Smooth muscle cell (in vitro differentiated cells): ENCODE data around the gene SPSB1. TPM values are rescaled to one million over a fixed set of nuclear protein-coding genes. Genes with fewer than 3 reads are reported as not detected.
A peak's percentile ranks its signal among the peaks of the same experiment; 100 is the strongest.

Experiments used
- DNase-seq: peaks from one replicate; lab custom pipeline; 2025; ENCODE audit not compliant: unreplicated experiment; lab: John Stamatoyannopoulos, UW
- H2AFZ ChIP-seq: fragments of 200-600 bp; sonication (generic); 2 replicates; pipeline ENCODE4 v1.6.0; 2016; ENCODE audit warnings: antibody characterized with exemption, low read depth, mild to moderate bottlenecking
- H3F3A ChIP-seq: fragments of 200-600 bp; sonication (generic); 2 replicates; pipeline ENCODE4 v1.6.0; 2017; ENCODE audit warnings: antibody characterized with exemption, low read depth
- H3K27ac ChIP-seq: fragments of 200-600 bp; sonication (generic); 2 replicates; pipeline ENCODE4 v1.5.1; 2016; ENCODE audit warnings: low read depth, mild to moderate bottlenecking
- H3K27me3 ChIP-seq: fragments of 200-600 bp; sonication (generic); 2 replicates; pipeline ENCODE4 v1.6.1; 2016; ENCODE audit warnings: low read depth, mild to moderate bottlenecking
- H3K36me3 ChIP-seq: fragments of 200-600 bp; sonication (generic); 2 replicates; pipeline ENCODE4 v1.5.1; 2016; ENCODE audit warnings: low read depth
- H3K4me1 ChIP-seq: fragments of 200-600 bp; sonication (generic); 2 replicates; pipeline ENCODE4 v1.5.1; 2016; ENCODE audit warnings: low read depth
- H3K4me2 ChIP-seq: fragments of 200-600 bp; sonication (generic); 2 replicates; pipeline ENCODE4 v1.6.0; 2016; ENCODE audit warnings: mild to moderate bottlenecking
- H3K4me3 ChIP-seq: fragments of 200-600 bp; sonication (generic); 2 replicates; pipeline ENCODE4 v1.5.1; 2016; ENCODE audit warnings: mild to moderate bottlenecking
- H3K79me2 ChIP-seq: fragments of 200-600 bp; sonication (generic); 2 replicates; pipeline ENCODE4 v1.6.0; 2016; ENCODE audit warnings: low read depth, mild to moderate bottlenecking
- H3K9ac ChIP-seq: fragments of 200-600 bp; sonication (generic); 2 replicates; pipeline ENCODE4 v1.6.0; 2016; ENCODE audit warnings: low read depth
- H3K9me3 ChIP-seq: fragments of 200-600 bp; sonication (generic); replicated peaks from 2 replicates; pipeline ENCODE4 v1.5.1; 2016; ENCODE audit warnings: low read depth
- H4K20me1 ChIP-seq: fragments of 200-600 bp; sonication (generic); 2 replicates; pipeline ENCODE4 v1.6.0; 2016; ENCODE audit warnings: low read depth
- CTCF ChIP-seq: fragments of 200-600 bp; sonication (generic); IDR thresholded peaks from 2 replicates; pipeline ENCODE4 v1.5.1; 2017; ENCODE audit warnings: borderline replicate concordance, mild to moderate bottlenecking, antibody characterized with exemption; ENCODE audit not compliant: insufficient read depth, poor library complexity, severe bottlenecking
- WGBS: methylation state at CpG from one replicate; pipeline ENCODE4 v1.1.7; 2016; ENCODE audit warnings: low lambda C conversion rate; 5-methylcytosine and 5-hydroxymethylcytosine counted together
- polyA plus RNA-seq: library from polyadenylated mRNA; unstranded; fragments of >200 nt; fragmentation: Nextera tagmentation; extraction: Ambion mirVana; gene quantifications from 2 replicates; pipeline ENCODE4 v1.2.1, GENCODE V29; 2016
- total RNA-seq: library from RNA; depleted of rRNA; stranded (reverse); fragments of >200 nt; gene quantifications from 2 replicates; pipeline ENCODE4 v1.2.3, GENCODE V29; 2014

Gene SPSB1
- total and polyA plus RNA-seq, 2 experiments from 2014 or later, result 27.6 to 37.0 TPM

GRCh38 chr1:9275567-9276034 lies 17.1 kb upstream of the SPSB1 start:
- DNase-seq, result no peak
- no peaks in the 10 kb centered on the region for H3K9me3 ChIP-seq
- H3K36me3 ChIP-seq, result no peaks in the 10 kb centered on the region
- 27% methylated on average over 12 of the region's 12 CpGs for WGBS
- H3K27ac ChIP-seq, result peak overlapping the region; percentile 39
- no peaks in the 10 kb centered on the region for H3K27me3 ChIP-seq
- H2AFZ ChIP-seq, result no peak overlapping the region
- H3K4me3 ChIP-seq, result no peak overlapping the region
- H3K79me2 ChIP-seq, result no peaks in the 10 kb centered on the region
- H4K20me1 ChIP-seq, result no peaks in the 10 kb centered on the region
- H3F3A ChIP-seq, result no peaks in the 10 kb centered on the region
- no peak for TF ChIP-seq CTCF
- peaks cover 26% of the 10 kb centered on the region for H3K4me1 ChIP-seq
- no peak overlapping the region for H3K9ac ChIP-seq
- peak overlapping the region; percentile 61 for H3K4me2 ChIP-seq

GRCh38 chr1:9278116-9278515 lies 14.6 kb upstream of the SPSB1 start:
- Histone ChIP-seq H3K79me2 (no peaks in the 10 kb centered on the region), H3K27ac (no peak overlapping the region), H3K4me1 (peaks cover 37% of the 10 kb centered on the region), H3K4me3 (no peak overlapping the region), H4K20me1 (no peaks in the 10 kb centered on the region), H3K36me3 (no peaks in the 10 kb centered on the region), H3K9me3 (no peaks in the 10 kb centered on the region), H2AFZ (no peak overlapping the region), H3K9ac (no peak overlapping the region), H3K27me3 (no peaks in the 10 kb centered on the region), H3K4me2 (no peak overlapping the region), H3F3A (no peaks in the 10 kb centered on the region)
- no peak for DNase-seq
- no peak for TF ChIP-seq CTCF
- 77% methylated on average over 5 of the region's 5 CpGs for WGBS

GRCh38 chr1:9278585-9279153 lies 14.0 kb upstream of the SPSB1 start:
- WGBS, result 90% methylated on average over 10 of the region's 10 CpGs

More at GRCh38 chr1:9278585-9279153, 14.0 kb upstream of the SPSB1 start:
- H3K36me3 ChIP-seq, result no peaks in the 10 kb centered on the region
- H3K27ac ChIP-seq, result peak overlapping the region; percentile 31
- peaks cover 37% of the 10 kb centered on the region for H3K4me1 ChIP-seq
- H3K79me2 ChIP-seq, result no peaks in the 10 kb centered on the region
- no peaks in the 10 kb centered on the region for H4K20me1 ChIP-seq
- no peak overlapping the region for H3K9ac ChIP-seq
- no peak overlapping the region for H3K4me3 ChIP-seq
- TF ChIP-seq CTCF, result no peak
- no peaks in the 10 kb centered on the region for H3K27me3 ChIP-seq
- no peaks in the 10 kb centered on the region for H3K9me3 ChIP-seq
- no peak for DNase-seq
- H3K4me2 ChIP-seq, result no peak overlapping the region
- H3F3A ChIP-seq, result no peaks in the 10 kb centered on the region
- peak overlapping the region; percentile 24 for H2AFZ ChIP-seq
